Activated T-cell treated with anti-CD3 and anti-CD28 coated beads for 4 hours (primary cell): Measurements from ENCODE around the gene DCLK2.

Experiments used
- DNase-seq: peaks from one replicate; pipeline ENCODE4 v3.0.0-alpha.2; 2020

Gene DCLK2

DNA sequence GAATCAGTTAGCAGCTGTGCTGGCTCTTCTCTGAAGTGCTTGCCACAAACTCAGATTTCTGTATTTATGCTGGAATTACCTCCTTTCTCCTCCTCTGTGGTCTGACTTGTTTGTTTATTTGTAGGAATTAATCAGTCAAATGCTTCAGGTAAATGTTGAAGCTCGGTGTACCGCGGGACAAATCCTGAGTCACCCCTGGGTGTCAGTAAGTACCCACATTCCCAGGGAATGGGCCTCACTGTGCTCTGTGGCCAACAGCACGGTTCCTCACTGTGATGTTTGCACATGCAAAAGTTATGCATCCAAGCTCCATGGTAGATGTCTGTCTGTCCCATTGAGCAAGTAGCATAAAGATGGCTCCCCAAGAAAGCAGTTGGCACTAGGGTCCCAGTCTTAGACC is 169.9 kb downstream of the DCLK2 start:
- DNase-seq = no peak

DNA sequence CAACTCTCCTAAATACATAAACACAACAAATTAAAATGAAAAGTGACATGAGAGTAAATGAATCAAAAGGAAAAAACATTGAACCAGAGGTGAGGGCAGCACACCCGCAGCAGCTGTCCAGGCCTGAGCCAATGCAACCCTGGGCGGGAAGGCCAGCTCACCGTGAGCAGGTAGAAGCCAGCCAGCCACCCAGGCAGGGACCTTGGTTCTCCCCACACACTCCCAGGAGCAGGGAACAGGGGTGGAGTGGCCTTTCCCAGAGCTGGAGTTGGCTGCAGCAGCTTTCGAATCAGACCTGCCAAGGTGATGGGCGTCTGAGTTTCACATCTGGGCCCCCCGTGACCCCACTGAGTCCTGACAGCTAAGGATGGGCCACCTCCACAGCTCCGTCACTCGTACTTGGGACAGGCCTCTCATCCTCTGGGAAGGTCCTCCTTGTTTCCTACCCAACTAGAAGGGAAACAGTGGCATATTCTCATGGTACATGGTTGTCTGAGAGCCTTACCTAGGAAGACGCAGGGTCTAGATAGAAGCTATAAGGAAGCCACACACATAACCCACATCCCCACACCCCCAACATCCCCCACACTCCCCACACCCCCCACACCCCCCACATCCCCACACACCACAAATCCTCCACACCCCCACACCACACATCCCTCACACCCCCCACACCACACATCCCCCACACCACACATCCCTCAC is 172.2 kb downstream of the DCLK2 start:
- DNase-seq = no peak

DNA sequence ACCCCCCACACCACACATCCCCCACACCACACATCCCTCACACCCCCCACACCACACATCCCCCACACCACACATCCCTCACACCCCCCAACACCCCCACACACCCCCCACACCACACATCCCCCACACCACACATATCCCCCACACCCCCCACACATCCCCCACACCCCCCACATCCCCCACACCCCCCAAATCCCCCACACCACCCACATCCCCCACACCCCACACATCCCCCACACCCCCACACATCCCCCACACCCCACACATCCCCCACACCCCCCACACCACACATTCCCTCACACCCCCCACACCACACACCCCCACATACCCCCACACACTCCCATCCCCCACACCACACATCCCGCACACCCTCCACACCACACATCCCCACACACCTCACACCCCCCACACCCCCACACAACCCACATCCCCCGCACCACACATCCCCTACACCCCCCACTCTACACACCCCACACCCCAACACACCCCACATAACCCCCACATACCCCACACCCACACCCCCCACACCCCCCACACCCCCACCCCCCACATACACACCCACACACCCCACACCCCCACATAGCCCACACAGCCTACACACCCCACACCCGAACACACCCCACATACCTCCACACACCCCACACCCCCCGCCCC is 172.9 kb downstream of the DCLK2 start:
- no peak for DNase-seq

DNA sequence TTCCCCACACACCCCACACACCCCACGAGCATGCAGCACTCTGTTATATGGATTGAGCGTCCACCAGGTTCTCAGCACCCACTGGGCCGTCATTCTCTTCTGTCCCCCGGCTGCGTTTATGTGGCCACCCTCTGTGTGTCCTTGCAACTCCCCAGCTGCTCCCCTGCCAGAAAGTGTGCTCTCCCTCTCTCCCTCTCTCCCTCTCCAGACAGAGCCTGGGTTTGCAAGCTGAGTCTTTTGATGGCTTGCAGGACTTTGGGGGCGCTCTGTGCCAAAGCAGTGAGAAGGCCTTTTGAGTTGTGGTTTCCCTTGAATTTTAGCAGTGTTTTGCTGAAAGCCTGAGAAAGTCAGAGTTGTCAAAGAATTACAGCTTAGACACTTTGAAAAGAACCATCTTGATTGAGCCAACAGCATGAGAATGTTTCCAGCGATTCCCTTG is 173.5 kb downstream of the DCLK2 start:
- DNase-seq = no peak

GRCh38 chr4:150252306-150252705 is 174.1 kb downstream of the DCLK2 start:
- DNase-seq = no peak

GRCh38 chr4:150252741-150253140 is 174.5 kb downstream of the DCLK2 start:
- DNase-seq = no peak

- DNase-seq = no peak
Measured at GRCh38 chr4:150253416-150253815, 175.2 kb downstream of the DCLK2 start.

GRCh38 chr4:150253965-150254630 is 175.9 kb downstream of the DCLK2 start:
- DNase-seq = no peak

- no peak for DNase-seq
Measured at GRCh38 chr4:150255610-150256224, 177.5 kb downstream of the DCLK2 start.

DNA sequence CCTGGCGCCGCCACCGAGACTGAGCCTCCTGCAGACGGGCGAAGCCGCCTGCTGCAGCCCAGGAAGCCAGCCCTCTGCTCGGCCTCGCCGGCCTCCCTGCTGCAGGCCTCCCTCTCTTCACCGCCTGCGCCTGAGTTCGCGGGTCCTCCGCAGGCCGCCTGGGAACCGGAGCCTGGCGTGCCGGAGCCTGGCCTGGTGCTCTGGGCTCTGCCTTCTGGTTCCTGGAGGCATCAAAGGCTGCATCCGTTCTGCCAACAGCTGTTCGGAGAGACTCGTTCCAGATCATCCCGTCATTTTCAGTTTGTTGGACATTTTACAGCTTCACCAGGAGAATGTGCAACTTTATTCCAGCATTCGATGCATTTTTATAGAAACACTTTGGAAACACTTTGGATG is 178.0 kb downstream of the DCLK2 start:
- DNase-seq = no peak

DNA sequence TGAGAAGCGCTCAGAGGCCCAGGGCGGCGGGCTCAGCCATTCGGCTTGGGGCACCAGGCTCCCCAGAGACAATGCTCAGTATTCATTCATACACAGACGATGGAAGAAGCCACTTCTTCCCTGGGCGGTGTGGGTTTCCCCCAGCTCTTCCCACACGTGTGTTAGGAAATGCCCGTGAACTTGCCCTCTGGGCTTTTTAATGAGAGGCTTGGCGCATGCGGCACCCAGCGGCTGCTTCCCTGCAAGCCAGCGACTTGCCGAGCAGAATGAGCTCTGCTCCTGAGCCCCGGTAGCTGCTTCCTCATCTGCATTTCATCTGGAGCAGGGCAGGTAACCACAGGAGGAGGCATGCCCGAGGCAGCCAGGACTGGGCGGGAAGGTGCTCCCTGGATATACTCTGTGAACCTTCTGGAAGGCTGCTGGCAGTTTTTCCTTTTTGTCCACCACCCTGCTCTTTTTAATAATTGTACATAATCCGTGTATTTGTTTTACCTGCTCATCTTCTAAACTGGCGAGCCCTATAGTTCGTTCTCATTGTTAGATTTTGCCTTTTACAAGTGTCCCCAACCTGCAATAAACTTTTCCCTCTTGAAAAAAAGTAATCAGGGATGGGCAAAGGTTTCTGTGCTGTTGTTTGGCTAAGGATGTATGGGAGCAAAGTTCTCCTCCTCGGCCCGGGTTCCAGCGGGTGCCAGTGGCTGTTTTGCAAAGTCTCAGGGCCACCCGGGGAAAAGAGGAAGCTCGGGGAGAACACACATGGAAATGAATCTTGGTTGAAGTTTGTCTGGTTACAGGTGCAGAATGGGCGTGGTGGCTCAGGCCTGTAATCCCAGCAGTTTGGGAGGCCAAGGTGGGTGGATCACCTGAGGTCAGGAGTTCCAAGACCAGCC is 178.8 kb downstream of the DCLK2 start:
- no peak for DNase-seq

DNA sequence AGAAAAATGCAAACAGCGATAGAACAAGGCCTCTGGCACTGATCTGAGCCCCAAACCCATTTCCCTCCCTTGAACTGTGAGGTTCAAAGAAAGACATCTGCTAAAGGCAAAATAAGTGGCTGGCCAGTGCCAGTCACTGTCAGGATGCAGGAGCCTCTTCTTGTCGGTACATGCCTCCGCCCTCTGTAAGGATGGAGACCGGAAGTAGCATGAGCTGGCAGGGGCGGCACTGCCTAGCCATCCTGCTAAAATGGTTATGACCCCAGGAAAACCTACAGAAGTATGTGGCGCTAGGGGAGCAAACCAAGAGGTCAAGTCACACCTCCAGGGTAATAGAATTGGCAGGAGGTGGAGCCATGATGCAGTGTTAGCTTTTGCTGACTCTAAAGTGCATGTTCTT is 180.3 kb downstream of the DCLK2 start:
- DNase-seq = no peak

DNA sequence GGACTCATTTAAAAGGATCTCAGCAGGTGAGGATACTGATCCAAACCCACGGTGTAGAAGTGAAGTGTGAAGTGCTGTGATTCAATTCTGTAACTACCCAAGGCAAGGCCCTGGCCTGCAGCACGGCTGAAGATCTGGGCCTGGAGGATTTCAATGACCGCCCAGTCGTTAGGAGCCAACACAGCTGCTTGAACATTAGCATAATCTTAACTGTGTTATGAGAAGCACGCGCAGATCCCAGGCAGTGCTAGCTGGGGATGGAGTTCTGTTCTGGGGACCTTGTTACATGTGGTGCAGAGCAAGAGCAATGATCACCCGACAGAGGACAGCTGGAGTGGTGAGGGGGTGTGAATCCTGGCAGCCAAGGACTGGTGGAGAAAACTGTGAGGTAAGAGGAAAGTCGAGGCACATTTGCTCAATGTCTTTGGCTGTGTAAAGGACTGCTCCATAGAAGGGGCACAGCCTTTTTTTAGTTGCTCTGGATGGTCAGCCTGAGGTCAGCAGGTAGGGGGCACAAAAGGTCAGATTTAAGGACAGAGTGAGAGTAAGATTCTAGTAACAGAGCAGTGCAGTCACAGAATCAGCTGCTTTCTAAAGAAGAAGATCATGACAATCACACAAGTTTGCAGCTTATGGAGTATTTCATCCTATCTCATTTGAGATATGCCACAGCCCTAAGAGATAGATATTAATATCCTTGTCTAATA is 181.8 kb downstream of the DCLK2 start:
- no peak for DNase-seq

- DNase-seq = no peak
Measured at GRCh38 chr4:150261571-150261970, 183.3 kb downstream of the DCLK2 start.

- no peak for DNase-seq
Measured at GRCh38 chr4:150262611-150263010, 184.4 kb downstream of the DCLK2 start.

GRCh38 chr4:150264595-150265161 is 186.4 kb downstream of the DCLK2 start:
- no peak for DNase-seq

GRCh38 chr4:150265806-150266205 is 187.6 kb downstream of the DCLK2 start:
- no peak for DNase-seq

GRCh38 chr4:150268444-150268843 is 190.2 kb downstream of the DCLK2 start:
- no peak for DNase-seq

GRCh38 chr4:150278206-150278605 is 200.0 kb downstream of the DCLK2 start:
- DNase-seq = no peak

DNA sequence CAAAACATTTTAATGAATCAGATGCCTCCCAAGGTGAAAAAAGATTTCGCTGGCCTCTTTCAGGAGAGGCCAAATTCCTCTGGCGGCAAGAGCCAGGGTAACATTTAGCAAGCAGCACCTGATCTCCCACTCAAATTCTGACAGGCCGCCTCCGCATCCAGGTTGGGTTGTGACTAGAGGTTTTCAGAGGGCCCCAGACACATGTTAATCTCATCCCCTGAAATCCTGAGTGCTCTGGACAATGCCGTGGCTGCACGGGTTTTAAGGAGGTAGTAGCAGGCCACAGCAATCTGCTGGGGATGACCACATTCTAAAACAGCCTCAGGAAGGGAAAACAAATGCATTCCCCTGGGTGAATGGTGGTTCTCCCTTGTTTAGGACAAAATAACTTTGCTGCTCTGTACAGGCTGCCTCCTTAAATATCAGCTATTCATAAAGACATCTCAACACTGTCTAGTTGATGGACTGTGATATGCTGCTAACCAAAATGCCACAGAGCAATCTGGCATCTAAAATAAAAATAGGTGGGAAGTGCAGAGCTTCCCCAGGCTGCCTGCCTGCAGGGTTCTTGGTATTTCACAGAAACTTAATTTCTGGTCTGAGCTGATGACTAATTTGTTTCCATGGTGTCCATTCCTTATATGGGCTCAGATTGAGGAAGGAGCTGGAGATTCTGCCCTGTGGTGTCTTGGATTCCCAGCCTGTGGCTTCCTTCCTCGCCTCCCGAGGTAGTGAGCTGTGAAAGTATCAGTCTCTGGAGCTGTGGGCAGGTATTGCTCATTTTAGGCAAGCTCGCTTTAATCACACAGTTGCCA is 202.0 kb downstream of the DCLK2 start:
- DNase-seq = no peak

DNA sequence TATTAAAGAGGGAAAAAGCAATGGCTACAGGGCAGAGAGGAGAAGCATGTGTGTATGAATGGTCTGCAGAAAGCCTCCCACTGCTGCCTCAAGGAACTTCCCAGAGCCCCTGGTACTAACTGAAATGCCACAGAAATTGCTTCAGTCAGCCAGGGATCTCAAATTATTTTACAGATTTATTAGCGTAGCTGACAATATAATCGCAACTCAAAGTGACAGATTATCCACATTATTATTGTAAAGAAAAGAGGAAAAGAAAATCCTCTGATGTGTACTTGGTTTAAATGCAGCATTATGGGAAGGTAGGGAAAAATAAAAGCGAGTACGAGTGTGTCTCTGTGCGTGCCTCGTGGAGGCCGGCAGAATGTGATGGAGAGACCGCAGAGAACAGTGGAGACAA is 202.7 kb downstream of the DCLK2 start:
- DNase-seq = no peak
